Right lobe of liver (tissue), 4 donors: ENCODE results near the gene STAMBPL1.

Source experiments
- CTCF ChIP-seq, 4 donors: fragments of 200-600 bp in 3 of 4; fragments of 450-650 bp in 1 of 4; IDR thresholded peaks; one replicate each; pipeline versions ENCODE4 v1.5.1 to v1.8.0; 2016 to 2022; ENCODE audit warnings: antibody characterized with exemption in 4 of 4, mild to moderate bottlenecking in 2 of 4
- POLR2A ChIP-seq: fragments of 450-650 bp; IDR thresholded peaks from one replicate; pipeline ENCODE4 v1.6.1; 2017; ENCODE audit warnings: antibody characterized with exemption, mild to moderate bottlenecking
- donor health status: DM: no; HTN: no; CAD: no.
- donor health status: DM: no; HTN: no; CAD: no.
- donor health status: DM: no; HTN: yes; CAD: no.

DNA sequence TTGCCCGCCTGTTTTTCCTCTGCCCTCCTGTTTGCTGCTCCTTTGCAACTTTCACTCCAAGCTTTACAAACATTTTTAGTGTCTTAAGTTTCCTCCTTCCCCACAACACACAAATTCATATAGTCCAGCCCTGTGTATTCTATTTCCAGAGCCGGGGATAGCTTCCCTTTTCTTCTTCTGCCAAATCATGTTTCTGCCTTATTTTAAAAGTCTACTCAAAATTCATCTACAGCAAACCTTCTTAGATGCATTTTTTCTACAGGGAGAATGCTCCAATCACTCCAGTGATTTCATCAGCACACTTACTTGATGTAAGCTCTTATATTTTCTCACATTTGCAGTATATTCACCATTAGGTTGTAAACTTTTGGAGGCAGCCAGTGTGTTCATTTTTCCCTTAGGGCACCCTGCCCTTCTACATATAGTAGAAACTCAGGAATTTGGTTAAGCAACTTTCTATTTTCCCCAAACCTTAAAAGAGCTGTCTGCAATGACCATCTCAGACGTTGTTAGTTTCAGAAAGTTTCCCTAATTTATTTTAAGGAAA lies 84.9 kb downstream of the STAMBPL1 start:
- TF ChIP-seq CTCF (IDR thresholded peaks at IDR 0.05) (no peak), POLR2A (no peak)
